Astrocyte (in vitro differentiated cells and primary cell): ENCODE results near the gene CRTAP. TPM values are rescaled to one million over a fixed set of nuclear protein-coding genes. Genes with fewer than 3 reads are reported as not detected.

Source experiments
- DNase-seq: peaks from one replicate; pipeline ENCODE4 v3.0.0-alpha.2; 2010; ENCODE audit warnings: low read depth
- FAIRE-seq: peaks from 2 replicates; lab custom pipeline; 2011; peaks lifted over from hg19 to GRCh38; lab: Jason Lieb, UNC
- H2AFZ ChIP-seq: 2 replicates; pipeline ENCODE4 v1.6.0; 2012; ENCODE audit warnings: low read depth, low read length, inconsistent platforms
- H3K27ac ChIP-seq: 2 replicates; pipeline ENCODE4 v1.5.1; 2011; ENCODE audit warnings: low read depth, low read length, inconsistent platforms
- H3K27me3 ChIP-seq: 2 replicates; pipeline ENCODE4 v1.6.0; 2011; ENCODE audit warnings: low read length, inconsistent platforms; ENCODE audit not compliant: insufficient read depth
- H3K36me3 ChIP-seq: 2 replicates; pipeline ENCODE4 v1.5.1; 2011; ENCODE audit warnings: low read length, inconsistent platforms; ENCODE audit not compliant: insufficient read depth
- H3K4me1 ChIP-seq: 2 replicates; pipeline ENCODE4 v1.5.1; 2011; ENCODE audit warnings: low read length, inconsistent platforms; ENCODE audit not compliant: insufficient read depth
- H3K4me2 ChIP-seq: 2 replicates; pipeline ENCODE4 v1.6.0; 2012; ENCODE audit warnings: low read length, inconsistent platforms
- H3K4me3 ChIP-seq: 2 replicates; pipeline ENCODE4 v1.5.1; 2011; ENCODE audit warnings: low read depth, mild to moderate bottlenecking, low read length, inconsistent platforms; ENCODE audit not compliant: insufficient read depth
- H3K79me2 ChIP-seq: 2 replicates; pipeline ENCODE4 v1.6.0; 2012; ENCODE audit warnings: mild to moderate bottlenecking, low read length, inconsistent platforms; ENCODE audit not compliant: insufficient read depth
- H3K9ac ChIP-seq: 2 replicates; pipeline ENCODE4 v1.6.0; 2012; ENCODE audit warnings: mild to moderate bottlenecking, low read length, inconsistent platforms
- H3K9me3 ChIP-seq: 2 replicates; pipeline ENCODE4 v1.5.1; 2012; ENCODE audit warnings: low read depth, mild to moderate bottlenecking, low read length, inconsistent platforms; ENCODE audit not compliant: insufficient read depth
- H4K20me1 ChIP-seq: 2 replicates; pipeline ENCODE4 v1.6.0; 2012; ENCODE audit warnings: low read length, inconsistent platforms; ENCODE audit not compliant: insufficient read depth
- H3K27ac Mint-ChIP-seq: one replicate; pipeline ENCODE4 v1.8.0; 2021; ENCODE audit warnings: mild to moderate bottlenecking, mixed read lengths; ENCODE audit not compliant: unreplicated experiment
- H3K27me3 Mint-ChIP-seq: one replicate; pipeline ENCODE4 v1.8.0; 2021; ENCODE audit warnings: low read depth, mixed read lengths; ENCODE audit not compliant: unreplicated experiment
- H3K36me3 Mint-ChIP-seq: one replicate; pipeline ENCODE4 v1.8.0; 2021; ENCODE audit warnings: low read depth, mixed read lengths; ENCODE audit not compliant: unreplicated experiment
- H3K4me1 Mint-ChIP-seq: one replicate; pipeline ENCODE4 v1.8.0; 2021; ENCODE audit warnings: low read depth, mixed read lengths; ENCODE audit not compliant: unreplicated experiment
- H3K4me3 Mint-ChIP-seq: one replicate; pipeline ENCODE4 v1.8.0; 2021; ENCODE audit warnings: mild to moderate bottlenecking, moderate library complexity, mixed read lengths; ENCODE audit not compliant: unreplicated experiment
- H3K9me3 Mint-ChIP-seq: one replicate; pipeline ENCODE4 v1.8.0; 2021; ENCODE audit warnings: mild to moderate bottlenecking, mixed read lengths; ENCODE audit not compliant: unreplicated experiment
- EZH2 ChIP-seq: IDR thresholded peaks from 2 replicates; pipeline ENCODE4 v1.6.1; 2012; ENCODE audit warnings: mild to moderate bottlenecking, low read length, inconsistent platforms; ENCODE audit not compliant: insufficient read depth
- total RNA-seq: library from RNA; stranded (reverse); gene quantifications from 2 replicates; pipeline ENCODE4 v1.2.1, GENCODE V29; 2021
- TF ChIP-seq, protein P1 (sequence below): IDR thresholded peaks from 2 replicates; pipeline ENCODE4 v1.5.1; 2011; ENCODE audit warnings: low read depth, mild to moderate bottlenecking, inconsistent platforms, low read length, moderate library complexity; ENCODE audit not compliant: insufficient read depth

The CRTAP gene
- total RNA-seq, 1 donor from 2014 or later: 145 TPM

DNA sequence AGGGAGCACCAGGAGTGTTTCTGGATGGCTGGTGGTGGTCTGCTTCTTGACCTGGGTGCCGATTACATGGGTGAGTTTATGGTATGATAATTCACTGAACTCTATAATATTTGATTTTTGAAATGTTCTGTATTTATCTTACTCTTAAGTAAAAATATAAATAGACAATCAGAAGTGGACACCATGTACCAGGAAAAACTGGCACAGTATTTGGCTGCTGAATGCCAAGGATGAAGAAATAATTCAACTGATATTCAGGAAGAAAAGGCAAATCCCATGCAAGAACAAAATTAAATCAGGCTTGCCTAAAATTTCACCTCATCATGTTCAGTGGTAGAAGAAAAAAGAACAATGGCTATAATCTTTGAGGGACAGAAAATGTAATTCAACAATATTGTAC is 51.6 kb downstream of the CRTAP start:
- Mint-ChIP-seq H3K9me3 (no peaks in the 10 kb centered on the region), H3K27me3 (no peaks in the 10 kb centered on the region), H3K27ac (no peak overlapping the region), H3K36me3 (no peaks in the 10 kb centered on the region), H3K4me1 (peaks cover 8% of the 10 kb centered on the region), H3K4me3 (no peak overlapping the region)
- Histone ChIP-seq H3K4me2 (no peak overlapping the region), H3K9ac (no peak overlapping the region), H3K4me1 (peaks cover 4% of the 10 kb centered on the region), H3K27ac (no peak overlapping the region), H4K20me1 (no peaks in the 10 kb centered on the region), H2AFZ (no peak overlapping the region), H3K79me2 (no peaks in the 10 kb centered on the region), H3K36me3 (no peaks in the 10 kb centered on the region), H3K4me3 (no peak overlapping the region), H3K27me3 (no peaks in the 10 kb centered on the region), H3K9me3 (no peaks in the 10 kb centered on the region)
- no peak for TF ChIP-seq EZH2
- TF ChIP-seq, protein P1, sequence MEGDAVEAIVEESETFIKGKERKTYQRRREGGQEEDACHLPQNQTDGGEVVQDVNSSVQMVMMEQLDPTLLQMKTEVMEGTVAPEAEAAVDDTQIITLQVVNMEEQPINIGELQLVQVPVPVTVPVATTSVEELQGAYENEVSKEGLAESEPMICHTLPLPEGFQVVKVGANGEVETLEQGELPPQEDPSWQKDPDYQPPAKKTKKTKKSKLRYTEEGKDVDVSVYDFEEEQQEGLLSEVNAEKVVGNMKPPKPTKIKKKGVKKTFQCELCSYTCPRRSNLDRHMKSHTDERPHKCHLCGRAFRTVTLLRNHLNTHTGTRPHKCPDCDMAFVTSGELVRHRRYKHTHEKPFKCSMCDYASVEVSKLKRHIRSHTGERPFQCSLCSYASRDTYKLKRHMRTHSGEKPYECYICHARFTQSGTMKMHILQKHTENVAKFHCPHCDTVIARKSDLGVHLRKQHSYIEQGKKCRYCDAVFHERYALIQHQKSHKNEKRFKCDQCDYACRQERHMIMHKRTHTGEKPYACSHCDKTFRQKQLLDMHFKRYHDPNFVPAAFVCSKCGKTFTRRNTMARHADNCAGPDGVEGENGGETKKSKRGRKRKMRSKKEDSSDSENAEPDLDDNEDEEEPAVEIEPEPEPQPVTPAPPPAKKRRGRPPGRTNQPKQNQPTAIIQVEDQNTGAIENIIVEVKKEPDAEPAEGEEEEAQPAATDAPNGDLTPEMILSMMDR: no peak
- FAIRE-seq: no peak
- no peak for DNase-seq

GRCh38 chr3:33166095-33166494 is 52.3 kb downstream of the CRTAP start:
- no peaks in the 10 kb centered on the region for H4K20me1 ChIP-seq
- H3K36me3 ChIP-seq: no peaks in the 10 kb centered on the region
- H3K27me3 ChIP-seq: no peaks in the 10 kb centered on the region
- Mint-ChIP-seq H3K4me3 (no peak overlapping the region), H3K27ac (no peak overlapping the region), H3K9me3 (no peaks in the 10 kb centered on the region), H3K36me3 (no peaks in the 10 kb centered on the region), H3K27me3 (no peaks in the 10 kb centered on the region), H3K4me1 (peaks cover 8% of the 10 kb centered on the region)
- H2AFZ ChIP-seq: no peak overlapping the region
- no peak overlapping the region for H3K4me3 ChIP-seq
- no peak overlapping the region for H3K27ac ChIP-seq
- no peak for DNase-seq
- peaks cover 4% of the 10 kb centered on the region for H3K4me1 ChIP-seq
- TF ChIP-seq, protein P1: no peak
- H3K79me2 ChIP-seq: no peaks in the 10 kb centered on the region
- FAIRE-seq: no peak
- no peak overlapping the region for H3K9ac ChIP-seq
- H3K4me2 ChIP-seq: no peak overlapping the region
- H3K9me3 ChIP-seq: no peaks in the 10 kb centered on the region

DNA sequence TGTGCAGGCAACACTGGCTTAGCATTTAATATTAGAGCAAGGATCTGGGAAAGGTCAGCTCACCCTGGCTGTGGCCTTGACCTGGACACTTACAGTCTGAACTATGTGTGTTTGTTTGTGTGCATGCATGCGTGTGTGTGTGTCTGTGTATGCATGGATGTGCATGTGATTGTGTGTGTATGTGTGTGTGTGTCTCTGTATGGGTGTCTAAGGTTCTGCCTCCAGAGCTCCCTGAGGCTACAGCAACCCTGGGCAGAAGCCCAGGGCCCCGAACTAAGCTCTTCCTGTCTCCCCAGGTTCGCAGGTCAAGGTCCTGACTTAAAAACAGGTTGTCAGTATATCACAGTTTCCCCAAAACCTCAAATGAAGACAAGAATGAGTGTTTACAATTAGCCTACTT is 53.5 kb downstream of the CRTAP start:
- no peak for DNase-seq
- Histone ChIP-seq H3K27ac (no peak overlapping the region), H3K27me3 (no peaks in the 10 kb centered on the region), H3K4me1 (peaks cover 4% of the 10 kb centered on the region), H3K4me3 (no peak overlapping the region), H3K79me2 (no peaks in the 10 kb centered on the region), H3K4me2 (no peak overlapping the region), H3K9me3 (no peaks in the 10 kb centered on the region), H3K36me3 (no peaks in the 10 kb centered on the region), H3K9ac (no peak overlapping the region), H4K20me1 (no peaks in the 10 kb centered on the region), H2AFZ (no peak overlapping the region)
- H3K27ac Mint-ChIP-seq: no peak overlapping the region
- no peaks in the 10 kb centered on the region for H3K36me3 Mint-ChIP-seq
- TF ChIP-seq, protein P1: no peak
- no peak for TF ChIP-seq EZH2
- H3K4me1 Mint-ChIP-seq: peaks cover 8% of the 10 kb centered on the region
- no peak for FAIRE-seq
- H3K9me3 Mint-ChIP-seq: no peaks in the 10 kb centered on the region
- H3K27me3 Mint-ChIP-seq: no peaks in the 10 kb centered on the region
- no peak overlapping the region for H3K4me3 Mint-ChIP-seq
